Thymus (tissue), 11 donors: ENCODE results near the gene SPINT1. TPM values are rescaled to one million over a fixed set of nuclear protein-coding genes. Genes with fewer than 3 reads are reported as not detected.

Experiments used
- DNase-seq, 9 donors: peaks; one replicate each; pipeline ENCODE4 v3.0.0-alpha.2; 2013; ENCODE audit warnings: low spot score in 9 of 9, low read depth in 6 of 9, missing footprints in 1 of 9
- H3K27ac ChIP-seq, 2 donors: one replicate each; pipeline ENCODE4 v1.5.1; 2013; ENCODE audit warnings: control low read depth in 1 of 2, low read depth in 1 of 2, low read length in 1 of 2, mild to moderate bottlenecking in 1 of 2, moderate library complexity in 1 of 2
- H3K27me3 ChIP-seq, 2 donors: one replicate each; pipeline ENCODE4 v1.5.1; 2013; ENCODE audit warnings: low read length in 1 of 2; ENCODE audit not compliant: control insufficient read depth in 2 of 2, insufficient read depth in 1 of 2
- H3K36me3 ChIP-seq, 2 donors: one replicate each; pipeline ENCODE4 v1.5.1; 2013; ENCODE audit warnings: low read length in 1 of 2, mild to moderate bottlenecking in 1 of 2, moderate library complexity in 1 of 2; ENCODE audit not compliant: control insufficient read depth in 2 of 2, insufficient read depth in 2 of 2
- H3K4me1 ChIP-seq, 2 donors: one replicate each; pipeline ENCODE4 v1.5.1; 2013; ENCODE audit warnings: low read length in 2 of 2; ENCODE audit not compliant: control insufficient read depth in 2 of 2, insufficient read depth in 2 of 2
- H3K4me3 ChIP-seq, 2 donors: one replicate each; pipeline ENCODE4 v1.5.1; 2013; ENCODE audit warnings: low read length in 2 of 2, control low read depth in 1 of 2, mild to moderate bottlenecking in 1 of 2
- H3K9me3 ChIP-seq, 2 donors: one replicate each; pipeline ENCODE4 v1.5.1; 2013; ENCODE audit warnings: low read length in 1 of 2, mild to moderate bottlenecking in 1 of 2; ENCODE audit not compliant: control insufficient read depth in 2 of 2, insufficient read depth in 1 of 2
- WGBS: extraction: QIAGEN DNeasy Blood & Tissue Kit; methylation state at CpG from one replicate; pipeline ENCODE4 v1.1.7; 2013; 5-methylcytosine and 5-hydroxymethylcytosine counted together
- polyA plus RNA-seq: library from polyadenylated mRNA; stranded (reverse); fragments of 200-250 nt; gene quantifications from one replicate; pipeline ENCODE4 v1.2.3, GENCODE V29; 2013
- total RNA-seq: library from RNA; stranded (reverse); fragments of 120-200 nt; gene quantifications from one replicate; pipeline ENCODE4 v1.2.4, GENCODE V29; 2013
- donor health status: healthy.

SPINT1 gene
- total and polyA plus RNA-seq, 2 donors, result 9.2 to 33.8 TPM

DNA sequence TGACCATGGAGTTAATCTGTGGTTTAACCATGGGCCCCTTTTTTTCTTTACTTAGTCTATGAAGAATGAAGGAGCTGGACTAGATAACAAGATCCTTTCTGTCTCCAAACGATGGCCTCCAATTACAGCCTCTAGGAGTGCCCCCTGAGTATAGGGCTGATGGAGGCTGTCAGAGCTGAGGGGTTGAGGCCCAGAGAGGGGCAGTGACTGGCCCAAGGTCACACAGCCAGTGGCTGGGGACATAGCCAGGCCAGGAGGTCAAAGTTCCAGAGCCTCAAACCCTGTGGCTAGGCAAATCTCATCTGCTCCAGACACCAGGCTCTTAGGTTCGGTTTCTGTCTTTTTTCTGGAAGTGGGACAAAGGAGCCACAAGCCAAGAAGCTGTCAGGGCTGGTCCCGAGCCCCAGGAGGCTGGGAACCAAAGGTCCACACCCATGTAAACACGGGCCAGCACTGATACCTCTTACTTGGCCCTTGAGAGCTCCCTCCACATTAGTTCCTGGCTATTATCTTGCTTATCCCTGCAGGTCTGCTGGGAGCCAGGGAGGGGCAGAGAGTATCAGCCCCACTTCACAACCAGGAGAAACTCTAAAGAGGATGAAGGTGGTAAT is 19.9 kb downstream of the SPINT1 start:
- 89% methylated on average over 4 of the region's 4 CpGs for WGBS
- H3K4me3 ChIP-seq, result no peak overlapping the region
- no peaks in the 10 kb centered on the region for H3K36me3 ChIP-seq
- H3K27ac ChIP-seq, result no peak overlapping the region
- DNase-seq, result no peak
- peaks cover 0 to 6% of the 10 kb centered on the region in 2 donors for H3K4me1 ChIP-seq
- no peaks in the 10 kb centered on the region for H3K27me3 ChIP-seq
- no peaks in the 10 kb centered on the region for H3K9me3 ChIP-seq

DNA sequence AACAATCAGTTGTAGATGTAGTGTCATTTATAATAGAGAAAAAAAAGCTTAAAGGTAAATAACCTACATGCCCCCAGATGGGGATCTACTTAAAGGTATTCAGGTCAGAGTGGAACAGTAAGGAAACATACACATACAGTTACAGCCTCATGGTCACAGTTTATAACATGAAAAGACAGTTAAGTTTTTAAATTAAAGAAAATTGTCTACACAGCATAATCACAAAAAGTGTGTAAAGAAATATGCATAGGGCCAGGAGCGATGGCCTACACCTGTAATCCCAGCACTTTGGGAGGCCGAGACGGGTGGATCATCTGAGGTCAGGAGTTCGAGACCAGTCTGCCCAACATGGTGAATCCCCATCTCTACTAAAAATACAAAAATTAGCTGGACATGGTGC is 23.4 kb downstream of the SPINT1 start:
- Histone ChIP-seq H3K4me1 (peaks cover 0 to 8% of the 10 kb centered on the region in 2 donors), H3K27ac (no peak overlapping the region), H3K9me3 (no peaks in the 10 kb centered on the region), H3K36me3 (no peaks in the 10 kb centered on the region), H3K27me3 (peaks cover 0 to 2% of the 10 kb centered on the region in 2 donors), H3K4me3 (no peak overlapping the region)
- no peak for DNase-seq
- WGBS, result 95% methylated on average over 4 of the region's 4 CpGs

DNA sequence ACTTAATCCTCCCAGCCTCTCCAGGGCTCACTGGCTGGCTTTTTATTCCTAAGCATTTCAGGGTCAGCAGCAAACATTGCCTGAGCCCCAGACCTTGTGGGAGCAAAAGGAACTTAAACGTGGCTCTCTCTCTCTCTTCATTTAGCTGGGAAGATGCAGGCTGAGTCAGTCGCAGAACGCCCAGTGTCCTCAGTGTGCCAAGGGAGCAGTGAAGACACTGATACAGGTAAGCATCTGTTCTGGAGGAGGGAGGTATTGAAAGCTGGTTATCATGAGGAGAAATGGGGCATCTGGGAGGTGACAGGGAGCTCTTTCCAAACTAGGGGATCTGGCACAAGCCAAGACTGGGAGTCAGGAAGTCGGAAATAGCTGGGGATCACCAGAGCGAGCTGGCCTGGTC is 25.8 kb downstream of the SPINT1 start:
- no peak overlapping the region for H3K4me3 ChIP-seq
- H3K4me1 ChIP-seq, result peaks cover 3 to 19% of the 10 kb centered on the region in 2 donors
- peaks cover 0 to 25% of the 10 kb centered on the region in 2 donors for H3K27me3 ChIP-seq
- H3K9me3 ChIP-seq, result no peaks in the 10 kb centered on the region
- 90% methylated on average over 5 of the region's 5 CpGs for WGBS
- H3K36me3 ChIP-seq, result no peaks in the 10 kb centered on the region
- no peak overlapping the region for H3K27ac ChIP-seq
- no peak for DNase-seq

DNA sequence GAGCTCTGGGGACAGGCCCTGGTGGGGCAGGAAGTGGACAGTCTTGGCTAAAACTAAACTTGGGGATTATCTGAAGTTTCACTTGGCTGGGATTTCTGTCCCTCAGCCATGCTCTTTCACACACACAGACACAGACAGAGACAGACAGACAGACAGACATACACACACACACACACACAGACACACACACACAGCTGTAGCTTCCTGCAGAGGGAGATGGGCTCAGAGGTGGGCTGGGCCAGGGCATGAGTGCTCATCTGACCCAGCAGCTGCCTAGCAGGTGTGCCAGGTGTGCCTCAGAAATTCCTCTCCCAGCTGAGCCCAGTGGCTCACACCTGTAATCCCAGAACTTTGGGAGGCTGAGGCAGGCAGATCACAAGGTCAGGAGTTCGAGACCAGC is 26.9 kb downstream of the SPINT1 start:
- no peak for DNase-seq
- Histone ChIP-seq H3K27me3 (peaks cover 0 to 27% of the 10 kb centered on the region in 2 donors), H3K36me3 (no peaks in the 10 kb centered on the region), H3K9me3 (no peaks in the 10 kb centered on the region), H3K4me1 (peaks cover 3 to 19% of the 10 kb centered on the region in 2 donors), H3K4me3 (no peak overlapping the region), H3K27ac (no peak overlapping the region)
- 94% methylated on average over 1 of the region's 1 CpG for WGBS

DNA sequence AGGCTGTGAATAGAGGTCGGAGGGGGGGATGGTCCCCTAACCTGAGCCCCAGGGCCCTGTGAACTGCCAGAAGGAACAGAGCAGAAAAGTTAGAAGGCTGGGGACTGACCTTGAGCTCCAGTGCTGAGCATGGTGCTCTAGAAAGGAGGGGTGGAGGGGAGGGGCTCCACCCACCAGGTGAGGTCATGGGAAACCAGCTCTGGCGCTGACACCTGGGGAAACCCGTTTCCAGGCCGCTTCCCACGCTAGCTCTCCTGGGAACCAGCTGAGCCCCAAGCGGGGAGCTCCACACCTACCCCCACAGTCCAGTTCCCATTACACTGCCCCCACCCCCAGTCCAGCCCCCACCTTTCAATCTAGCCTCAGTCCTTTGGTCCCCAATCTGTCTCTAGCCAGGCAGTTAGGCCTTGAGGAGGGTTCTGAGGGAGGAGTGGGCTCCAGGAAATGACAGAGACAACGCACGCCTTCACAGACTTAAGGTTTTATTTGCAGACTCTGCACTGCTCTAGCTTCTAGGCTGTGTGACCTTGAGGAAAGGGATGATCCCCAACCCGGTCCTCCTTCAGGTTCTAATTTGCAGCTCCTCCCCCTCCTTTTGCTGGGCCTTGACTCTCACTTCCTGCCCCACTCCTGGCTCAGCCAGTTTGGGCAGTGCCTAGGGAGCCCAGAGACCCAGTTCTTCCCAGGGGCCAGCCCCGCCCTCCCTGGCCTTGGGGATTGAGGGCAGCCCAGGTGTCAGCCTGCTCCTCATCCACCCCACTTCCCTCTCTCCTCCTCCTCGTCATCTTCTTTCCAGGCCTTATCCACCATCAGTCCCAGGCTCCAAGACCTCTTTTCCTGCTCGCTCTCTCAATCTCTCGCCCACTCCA is 28.1 kb downstream of the SPINT1 start:
- H3K36me3 ChIP-seq, result no peaks in the 10 kb centered on the region
- H3K4me1 ChIP-seq, result peaks cover 3 to 19% of the 10 kb centered on the region in 2 donors
- DNase-seq, result no peak
- H3K4me3 ChIP-seq, result no peak overlapping the region
- peaks cover 0 to 27% of the 10 kb centered on the region in 2 donors for H3K27me3 ChIP-seq
- WGBS, result 88% methylated on average over 13 of the region's 13 CpGs
- H3K9me3 ChIP-seq, result no peaks in the 10 kb centered on the region
- peak overlapping the region in 1 of 2 donors; percentile 47 for H3K27ac ChIP-seq

DNA sequence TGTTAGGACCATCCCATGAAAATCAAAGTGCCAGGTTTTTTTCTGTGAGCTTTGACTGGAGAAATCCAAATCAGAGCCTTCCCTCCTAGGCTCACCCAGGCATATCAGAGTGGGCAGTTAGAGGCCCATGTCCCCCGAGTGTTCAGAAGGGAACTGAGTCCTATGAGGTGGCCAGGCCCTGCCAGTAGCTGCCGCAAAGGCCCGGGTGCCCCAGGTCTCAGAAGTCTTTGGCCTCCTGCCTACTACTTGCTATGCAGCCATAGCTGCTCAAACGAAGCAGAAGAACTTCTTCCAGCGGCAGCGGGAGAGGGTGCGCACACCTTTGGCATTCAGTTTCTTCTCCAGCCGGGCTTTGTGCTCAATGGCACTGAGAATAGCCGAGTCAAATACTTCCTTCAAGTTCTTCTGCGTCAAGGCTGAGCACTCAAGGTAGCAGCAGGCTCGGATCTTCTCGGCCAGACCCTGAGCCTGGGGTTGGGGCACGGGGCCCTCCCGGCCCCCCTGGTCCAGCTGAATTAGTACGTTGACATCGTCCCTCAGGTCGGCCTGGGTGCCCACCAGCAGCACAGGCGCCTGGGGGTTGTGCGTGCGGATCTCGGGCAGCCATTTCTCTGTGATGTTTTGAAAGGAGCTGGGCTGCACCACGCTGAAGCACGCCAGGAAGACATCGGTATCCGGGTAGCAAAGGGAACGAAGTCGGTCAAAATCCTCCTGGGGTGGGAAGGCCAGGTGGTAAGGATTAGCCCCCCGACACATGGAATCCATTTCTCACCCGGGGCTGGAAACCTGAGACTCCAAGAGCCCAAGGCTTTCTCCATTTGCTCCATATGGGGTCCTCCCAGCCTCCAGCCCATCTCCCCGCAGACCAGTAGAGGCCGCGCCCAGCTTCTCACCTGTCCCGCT is 29.2 kb downstream of the SPINT1 start:
- DNase-seq, result no peak
- H3K36me3 ChIP-seq, result no peaks in the 10 kb centered on the region
- H3K9me3 ChIP-seq, result no peaks in the 10 kb centered on the region
- H3K27me3 ChIP-seq, result peaks cover 0 to 27% of the 10 kb centered on the region in 2 donors
- 73% methylated on average over 33 of the region's 33 CpGs for WGBS
- peak overlapping the region in 1 of 2 donors; percentile 47 for H3K27ac ChIP-seq
- H3K4me3 ChIP-seq, result peak overlapping the region; percentile 29 to 55
- H3K4me1 ChIP-seq, result peaks cover 3 to 19% of the 10 kb centered on the region in 2 donors

DNA sequence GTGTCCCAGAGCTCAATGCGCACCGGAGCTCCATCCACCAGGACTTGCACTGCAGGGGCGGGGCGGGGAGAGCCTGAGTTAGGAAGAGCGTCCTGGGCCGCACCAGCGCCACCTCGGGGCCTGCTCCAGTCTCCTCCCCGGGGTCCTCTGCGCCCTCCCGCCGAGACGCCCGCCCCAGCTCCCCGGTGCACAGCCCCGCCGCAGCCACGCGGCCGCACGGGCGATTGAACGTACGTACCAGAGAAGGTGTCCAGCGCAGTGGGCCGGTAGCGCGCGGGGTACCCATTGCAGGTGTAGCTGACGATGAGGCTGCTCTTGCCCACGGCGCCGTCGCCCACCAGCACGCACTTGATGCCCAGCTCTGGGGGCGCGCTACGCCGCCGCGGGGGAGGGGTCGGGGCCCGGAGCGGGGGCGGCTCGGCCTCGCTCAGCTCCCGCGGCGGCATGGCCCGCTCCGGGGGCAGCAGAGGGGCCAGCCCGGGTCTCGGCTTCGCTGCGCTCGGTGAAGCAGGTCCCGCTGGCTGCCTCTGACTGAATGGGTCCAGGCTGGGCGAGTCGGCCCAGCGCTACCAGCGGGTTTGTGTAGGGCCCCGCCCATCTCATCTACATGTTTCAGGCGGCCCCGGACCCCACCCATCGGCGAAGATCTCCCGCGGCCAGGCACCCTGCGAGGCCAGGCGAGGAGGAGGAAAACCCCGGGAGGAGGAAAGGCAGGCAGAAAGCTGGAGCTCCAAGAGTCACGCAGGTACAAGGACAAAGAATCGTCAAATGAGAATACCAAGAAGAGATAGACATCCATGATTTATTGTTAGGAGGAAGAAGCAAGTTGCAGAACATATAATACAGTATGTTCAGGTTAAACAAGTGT is 30.1 kb downstream of the SPINT1 start, which contains the start of gene RHOV:
Gene RHOV (minus strand): TSS at position 541 of the 868 bp plus-strand sequence. CDS start 95 bp downstream, at position 446.
- no peak within 1 kb of the TSS for H3K27ac ChIP-seq
- H3K36me3 ChIP-seq, result no peaks in the 10 kb centered on the region
- peaks cover 0 to 27% of the 10 kb centered on the region in 2 donors for H3K27me3 ChIP-seq
- H3K4me1 ChIP-seq, result peaks cover 3 to 21% of the 10 kb centered on the region in 2 donors
- no peaks in the 10 kb centered on the region for H3K9me3 ChIP-seq
- WGBS, result 1% methylated on average over 74 of the region's 74 CpGs
- peak in 3 of 9 donors; percentile 35 to 60 (median 48) for DNase-seq
- peak within 1 kb of the TSS; percentile 29 to 55 for H3K4me3 ChIP-seq
